Fibroblast of upper back skin (primary cell): ENCODE measurements around the gene RRAS2.
"Not testable (repeated sequence)": the region's sequence is repeated elsewhere in the genome, so short reads cannot be mapped to it uniquely, and the experiment has no call there.

ENCODE experiments used
- DNase-seq: peaks from one replicate; pipeline ENCODE4 v3.0.0-alpha.2; 2013

RRAS2 gene

GRCh38 chr11:14254533-14255237 is 104.3 kb downstream of the RRAS2 start:
- DNase-seq, result no peak

- DNase-seq, result no peak
Measured at GRCh38 chr11:14253840-14254239, 105.1 kb downstream of the RRAS2 start.

GRCh38 chr11:14253421-14253820 is 105.6 kb downstream of the RRAS2 start:
- no peak for DNase-seq

- DNase-seq, result not testable (repeated sequence)
Measured at GRCh38 chr11:14252501-14252900, 106.5 kb downstream of the RRAS2 start.

- DNase-seq, result no peak
Measured at GRCh38 chr11:14251754-14252153, 107.2 kb downstream of the RRAS2 start.

- DNase-seq, result peak; percentile 56
Measured at GRCh38 chr11:14249121-14249963, 109.6 kb downstream of the RRAS2 start.

GRCh38 chr11:14248580-14248981 is 110.4 kb downstream of the RRAS2 start:
- DNase-seq, result no peak

GRCh38 chr11:14245444-14245843 is 113.5 kb downstream of the RRAS2 start:
- no peak for DNase-seq

GRCh38 chr11:14244926-14245325 is 114.1 kb downstream of the RRAS2 start:
- no peak for DNase-seq

GRCh38 chr11:14242733-14243132 is 116.2 kb downstream of the RRAS2 start:
- DNase-seq, result no peak

GRCh38 chr11:14242187-14242586 is 116.8 kb downstream of the RRAS2 start:
- no peak for DNase-seq

- no peak for DNase-seq
Measured at GRCh38 chr11:14240951-14241350, 118.0 kb downstream of the RRAS2 start.

- no peak for DNase-seq
Measured at GRCh38 chr11:14240221-14240620, 118.8 kb downstream of the RRAS2 start.

GRCh38 chr11:14237444-14237961 is 121.5 kb downstream of the RRAS2 start:
- DNase-seq, result no peak

GRCh38 chr11:14235701-14236100 is 123.3 kb downstream of the RRAS2 start:
- no peak for DNase-seq

- DNase-seq, result no peak
Measured at GRCh38 chr11:14234446-14234845, 124.5 kb downstream of the RRAS2 start.

- no peak for DNase-seq
Measured at GRCh38 chr11:14232652-14233051, 126.3 kb downstream of the RRAS2 start.

GRCh38 chr11:14230407-14230806 is 128.6 kb downstream of the RRAS2 start:
- no peak for DNase-seq

- DNase-seq, result no peak
Measured at GRCh38 chr11:14229472-14229871, 129.5 kb downstream of the RRAS2 start.

GRCh38 chr11:14228356-14228755 is 130.6 kb downstream of the RRAS2 start:
- no peak for DNase-seq
